HG03565 (cell line): ENCODE results near the gene MYO1H.
"Not testable (repeated sequence)": the region's sequence is repeated elsewhere in the genome, so short reads cannot be mapped to it uniquely, and the experiment has no call there.

Experiments
- ATAC-seq: cut with Tn5 transposase; IDR thresholded peaks from one replicate; pipeline ENCODE4 v1.9.1; 2021; ENCODE audit warnings: mild to moderate bottlenecking, moderate library complexity; ENCODE audit not compliant: unreplicated experiment

The MYO1H gene

GRCh38 chr12:109466305-109466704 lies 118.6 kb downstream of the MYO1H start:
- no peak for ATAC-seq

- ATAC-seq = no peak
These were observed 119.1 kb downstream of the MYO1H start for GRCh38 chr12:109466821-109467220.

GRCh38 chr12:109467978-109468676 lies 120.4 kb downstream of the MYO1H start:
- ATAC-seq = no peak

GRCh38 chr12:109469517-109469916 lies 121.8 kb downstream of the MYO1H start:
- ATAC-seq = no peak

DNA sequence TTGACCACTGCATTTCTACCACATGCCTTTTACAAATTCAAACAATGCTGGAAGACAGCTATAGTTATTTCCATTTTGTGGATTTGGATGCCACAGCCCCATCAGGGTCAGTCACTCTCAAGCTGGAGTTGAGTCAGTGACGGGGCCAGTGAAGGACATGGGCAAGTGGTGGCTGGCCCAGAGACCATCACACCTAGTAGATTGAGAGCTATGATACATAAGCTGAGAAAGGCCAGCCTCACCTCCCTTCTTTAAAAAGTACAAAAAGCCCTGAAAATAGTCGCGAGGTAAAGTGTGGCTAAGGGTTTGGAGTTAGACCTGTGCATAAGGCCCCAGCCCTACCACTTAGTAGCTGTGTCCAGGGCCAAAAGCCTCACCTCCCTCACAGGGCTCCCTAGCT lies 125.3 kb downstream of the MYO1H start:
- ATAC-seq = no peak

GRCh38 chr12:109473526-109474270 lies 126.0 kb downstream of the MYO1H start:
- ATAC-seq = not testable (repeated sequence)

DNA sequence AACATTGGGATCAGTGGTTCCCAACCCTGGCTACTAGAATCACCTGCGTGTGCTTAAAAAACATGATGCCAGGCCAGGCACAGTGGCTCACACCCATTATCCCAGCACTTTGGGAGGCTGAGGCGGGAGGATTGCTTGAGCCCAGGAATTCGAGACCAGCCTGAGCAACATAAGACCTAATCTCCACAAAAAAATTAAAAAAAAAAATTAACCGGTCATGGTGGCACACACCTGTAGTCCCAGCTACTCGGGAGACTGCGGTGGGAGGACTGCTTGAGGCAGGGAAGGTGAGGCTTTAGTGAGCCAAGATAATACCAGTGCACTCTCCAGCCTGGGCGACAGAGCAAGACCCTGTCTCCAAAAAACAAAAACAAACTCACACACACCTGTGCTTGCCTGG lies 127.4 kb downstream of the MYO1H start:
- no peak for ATAC-seq

- no peak for ATAC-seq
These were observed 128.5 kb downstream of the MYO1H start for GRCh38 chr12:109475993-109476806.

DNA sequence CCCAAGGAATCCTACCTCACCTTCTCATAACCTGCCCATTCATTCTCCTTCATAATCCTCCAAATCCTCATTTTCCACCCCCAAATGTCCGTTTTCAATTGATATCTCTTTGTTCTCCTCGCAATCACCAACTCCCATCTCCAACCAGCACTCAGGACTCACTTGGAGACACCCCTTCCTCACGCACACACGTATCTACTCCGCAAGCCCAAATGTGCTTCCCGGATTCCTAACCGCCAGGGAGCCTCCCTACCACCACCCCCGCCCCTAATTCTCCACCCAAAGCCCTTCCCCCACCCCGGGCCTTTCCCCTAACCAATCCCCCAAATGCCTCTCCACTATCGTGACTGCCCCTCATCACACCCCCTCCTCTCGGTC lies 129.1 kb downstream of the MYO1H start:
- ATAC-seq = no peak

- ATAC-seq = peak; percentile 85
These were observed 129.7 kb downstream of the MYO1H start, which contains the start of the genes KCTD10 and UBE3B for GRCh38 chr12:109477185-109477962. KCTD10 (minus strand) TSS chr12:109477300; CDS start chr12:109477262, 38 bp downstream. UBE3B (plus strand) TSS chr12:109477634; CDS start chr12:109483552, 5,918 bp downstream.

DNA sequence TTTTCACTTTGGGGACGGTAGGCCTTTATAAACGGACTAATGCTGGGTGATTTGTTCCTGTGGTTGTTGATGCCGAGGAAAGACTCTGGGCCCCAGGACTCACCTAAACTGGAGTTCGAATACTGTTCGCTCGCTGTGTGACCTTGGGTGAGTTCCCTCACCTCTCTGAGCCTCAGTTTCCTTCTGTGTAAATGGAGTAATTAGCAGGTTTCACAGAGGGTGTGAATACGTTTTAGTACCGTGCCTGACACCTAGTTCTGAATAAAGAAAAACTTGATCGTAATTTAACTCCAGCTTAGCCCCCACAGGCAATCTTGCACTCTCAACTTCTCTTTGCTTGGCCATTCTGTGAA lies 130.2 kb downstream of the MYO1H start:
- ATAC-seq = no peak

DNA sequence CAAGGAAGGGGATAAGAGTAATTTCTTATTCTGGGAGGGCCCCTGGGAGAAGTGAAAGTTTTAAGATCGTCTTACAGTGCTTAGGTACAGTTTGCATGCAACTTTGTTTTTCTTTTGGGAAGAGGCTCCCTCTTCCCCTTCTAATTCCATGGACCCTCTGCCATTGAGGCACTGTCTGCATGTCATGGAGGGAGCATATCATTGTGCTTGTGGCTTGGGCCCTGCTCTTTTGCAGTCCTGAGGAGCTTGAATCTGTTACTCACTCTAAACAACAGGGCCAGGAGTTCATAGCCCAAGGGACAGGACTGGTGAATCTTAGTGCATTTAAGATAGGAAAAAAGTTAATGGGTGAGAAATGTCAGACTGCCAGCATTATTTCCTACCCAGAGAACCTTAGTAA lies 132.1 kb downstream of the MYO1H start:
- no peak for ATAC-seq

DNA sequence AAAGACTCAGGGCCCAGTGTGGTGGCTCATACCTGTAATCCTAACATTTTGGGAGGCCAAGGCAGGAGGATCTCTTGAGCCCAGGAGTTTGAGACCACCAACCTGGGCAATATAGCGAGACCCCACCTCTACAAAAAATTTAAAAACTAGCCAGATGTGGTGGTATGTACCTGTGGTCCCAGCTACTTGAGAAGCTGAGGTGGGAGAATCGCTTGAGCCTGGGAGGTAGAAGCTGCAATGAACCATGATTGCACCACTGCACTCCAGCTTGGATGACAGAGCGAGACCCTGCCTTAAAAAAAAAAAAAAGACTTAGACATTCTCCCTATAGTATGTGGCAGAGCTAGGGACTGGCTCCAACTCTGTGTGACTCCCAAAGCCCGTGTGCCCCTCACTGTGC lies 132.7 kb downstream of the MYO1H start:
- no peak for ATAC-seq

- ATAC-seq = no peak
These were observed 134.2 kb downstream of the MYO1H start for GRCh38 chr12:109481863-109482262.

DNA sequence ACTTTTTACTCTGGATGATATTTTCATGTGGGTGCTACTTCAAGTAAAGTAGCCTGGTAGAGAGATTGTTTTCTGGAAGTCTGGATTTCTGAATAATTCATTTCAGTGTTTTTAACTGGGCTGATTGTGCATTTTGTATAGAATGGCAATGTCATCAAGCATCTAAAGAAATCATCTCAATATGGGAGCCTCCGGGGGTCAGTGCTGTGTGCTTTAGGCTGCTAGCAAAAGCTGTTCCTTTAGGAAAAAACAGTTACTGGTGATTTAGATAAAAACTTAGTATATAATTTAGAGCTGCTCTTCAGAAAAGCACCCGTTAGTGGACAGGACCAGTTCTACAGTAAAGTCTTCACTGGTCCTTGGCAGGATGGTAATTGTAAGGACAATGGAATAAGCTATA lies 134.8 kb downstream of the MYO1H start:
- ATAC-seq = no peak

DNA sequence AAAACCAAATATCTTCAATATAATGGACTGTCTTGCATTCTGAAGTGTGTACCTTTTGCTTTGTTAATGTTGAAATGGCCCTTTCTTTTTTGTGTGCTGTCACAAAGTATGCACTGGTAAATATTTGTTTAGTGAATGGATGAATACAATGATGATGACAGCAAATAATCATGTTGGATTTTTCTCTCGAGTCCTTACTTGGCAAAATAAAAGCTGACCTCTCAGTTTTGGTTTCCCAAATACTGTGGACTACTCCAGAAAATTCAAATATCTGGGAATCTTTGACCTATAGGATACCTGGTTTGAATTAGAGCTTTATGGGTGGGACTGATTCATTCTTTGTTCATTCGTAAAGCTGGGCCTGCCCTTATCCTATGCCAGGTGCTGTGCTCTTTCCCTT lies 135.2 kb downstream of the MYO1H start:
- ATAC-seq = no peak

GRCh38 chr12:109483346-109483745 lies 135.6 kb downstream of the MYO1H start:
- no peak for ATAC-seq

- no peak for ATAC-seq
These were observed 137.5 kb downstream of the MYO1H start for GRCh38 chr12:109485201-109485600.

DNA sequence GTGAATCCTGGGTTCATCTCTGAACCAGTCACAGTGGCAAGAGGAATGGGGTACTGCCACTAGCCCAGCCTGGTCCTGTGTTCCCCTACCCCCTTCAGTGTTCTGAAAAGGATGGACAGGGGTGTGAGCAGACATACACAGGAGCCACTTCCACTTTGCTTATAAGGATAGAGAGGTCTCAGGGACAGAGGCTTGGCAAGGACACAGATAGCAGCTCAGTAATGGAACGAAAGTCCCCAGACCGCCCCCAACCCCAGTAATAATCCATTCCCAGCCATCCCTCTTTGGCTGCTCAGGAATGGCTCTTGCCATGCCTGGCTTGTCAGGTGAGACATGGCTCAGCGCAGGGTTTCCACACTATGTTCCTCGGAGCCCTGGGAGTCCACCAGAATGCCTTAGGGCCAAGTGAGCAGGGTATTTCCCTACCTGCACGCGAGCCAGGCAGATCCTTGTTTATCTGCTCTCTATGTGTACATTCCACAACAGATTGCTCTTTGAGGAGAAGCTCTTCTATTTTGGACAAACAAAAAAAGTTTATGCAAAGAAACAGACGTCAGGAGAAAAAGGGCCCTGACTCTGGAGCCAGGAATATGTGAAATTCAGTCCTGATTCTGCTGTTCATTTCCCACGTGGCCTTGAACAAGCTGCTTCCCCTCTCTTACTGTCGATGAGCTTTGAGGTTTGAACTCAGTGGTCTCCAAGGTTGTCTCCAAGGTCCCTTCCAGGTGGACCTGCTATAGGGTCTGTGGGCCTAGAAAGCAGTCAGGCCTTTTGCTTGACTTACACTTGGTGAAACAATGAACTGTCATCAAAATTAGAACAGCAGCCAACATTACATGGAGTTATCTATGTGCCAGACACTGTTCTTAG lies 139.7 kb downstream of the MYO1H start:
- no peak for ATAC-seq
